Endothelial cell of umbilical vein (primary cell): ENCODE results near the gene NEUROD4.
"Not testable (repeated sequence)": the region's sequence is repeated elsewhere in the genome, so short reads cannot be mapped to it uniquely, and the experiment has no call there.

Experiments
- EZH2 ChIP-seq: IDR thresholded peaks from 2 replicates; pipeline ENCODE4 v1.6.1; 2012; ENCODE audit warnings: borderline replicate concordance, low read depth, mild to moderate bottlenecking, moderate library complexity, low read length, inconsistent platforms; ENCODE audit not compliant: severe bottlenecking
- FOS ChIP-seq: IDR thresholded peaks from 2 replicates; pipeline ENCODE4 v1.6.1; 2011; ENCODE audit warnings: mild to moderate bottlenecking, low read length, moderate library complexity, borderline replicate concordance; ENCODE audit not compliant: insufficient read depth
- GATA2 ChIP-seq: IDR thresholded peaks from 2 replicates; pipeline ENCODE4 v1.7.0; 2011; ENCODE audit warnings: low read depth, mild to moderate bottlenecking, moderate library complexity, mixed read lengths, low read length; ENCODE audit not compliant: insufficient read length, insufficient read depth
- POLR2A ChIP-seq: IDR thresholded peaks from 2 replicates; pipeline ENCODE4 v1.6.1; 2012; ENCODE audit warnings: low read depth, mild to moderate bottlenecking, control low read depth, low read length
- POLR2AphosphoS5 ChIP-seq: IDR thresholded peaks from 2 replicates; pipeline ENCODE4 v1.6.1; 2012; ENCODE audit warnings: low read depth, mild to moderate bottlenecking, control low read depth, low read length, moderate library complexity; ENCODE audit not compliant: insufficient read depth
- TF ChIP-seq, protein P1 (sequence below), 2 donors: IDR thresholded peaks; 1 replicate in 1 of 2; 2 replicates in 1 of 2; pipeline ENCODE4 v1.5.1; 2011; ENCODE audit warnings: low read length in 2 of 2, mild to moderate bottlenecking in 2 of 2, moderate library complexity in 2 of 2, control low read depth in 1 of 2, inconsistent platforms in 1 of 2, low read depth in 1 of 2; ENCODE audit not compliant: insufficient read depth in 1 of 2; ENCODE audit errors: extremely low read depth in 1 of 2
- TF ChIP-seq, protein P2 (sequence below): IDR thresholded peaks from 2 replicates; pipeline ENCODE4 v1.6.1; 2011; ENCODE audit not compliant: insufficient read depth, insufficient read length

DNA sequence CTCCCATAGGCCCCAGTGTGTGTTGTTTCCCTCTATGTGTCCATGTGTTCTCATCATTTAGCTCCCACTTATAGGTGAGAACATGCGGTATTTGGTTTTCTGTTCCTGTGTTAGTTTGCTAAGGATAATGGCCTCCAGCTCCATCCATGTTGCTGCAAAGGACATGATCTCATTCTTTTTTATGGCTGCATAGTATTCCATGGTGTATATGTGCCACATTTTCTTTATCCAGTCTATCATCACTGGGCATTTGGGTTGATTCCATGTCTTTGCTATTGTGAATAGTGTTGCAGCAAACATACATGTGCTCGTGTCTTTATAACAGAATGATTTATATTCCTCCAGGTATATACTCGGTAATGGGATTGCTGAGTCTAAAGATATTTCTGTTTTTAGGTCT is 33.0 kb upstream of the NEUROD4 start:
- TF ChIP-seq EZH2, FOS, POLR2A, POLR2AphosphoS5, GATA2: not testable (repeated sequence)
- TF ChIP-seq, protein P1, sequence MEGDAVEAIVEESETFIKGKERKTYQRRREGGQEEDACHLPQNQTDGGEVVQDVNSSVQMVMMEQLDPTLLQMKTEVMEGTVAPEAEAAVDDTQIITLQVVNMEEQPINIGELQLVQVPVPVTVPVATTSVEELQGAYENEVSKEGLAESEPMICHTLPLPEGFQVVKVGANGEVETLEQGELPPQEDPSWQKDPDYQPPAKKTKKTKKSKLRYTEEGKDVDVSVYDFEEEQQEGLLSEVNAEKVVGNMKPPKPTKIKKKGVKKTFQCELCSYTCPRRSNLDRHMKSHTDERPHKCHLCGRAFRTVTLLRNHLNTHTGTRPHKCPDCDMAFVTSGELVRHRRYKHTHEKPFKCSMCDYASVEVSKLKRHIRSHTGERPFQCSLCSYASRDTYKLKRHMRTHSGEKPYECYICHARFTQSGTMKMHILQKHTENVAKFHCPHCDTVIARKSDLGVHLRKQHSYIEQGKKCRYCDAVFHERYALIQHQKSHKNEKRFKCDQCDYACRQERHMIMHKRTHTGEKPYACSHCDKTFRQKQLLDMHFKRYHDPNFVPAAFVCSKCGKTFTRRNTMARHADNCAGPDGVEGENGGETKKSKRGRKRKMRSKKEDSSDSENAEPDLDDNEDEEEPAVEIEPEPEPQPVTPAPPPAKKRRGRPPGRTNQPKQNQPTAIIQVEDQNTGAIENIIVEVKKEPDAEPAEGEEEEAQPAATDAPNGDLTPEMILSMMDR (IDR thresholded peaks at IDR 0.05; ENCODE audit: extremely low read depth in 1 of 2, insufficient read depth in 1 of 2, low read depth in 1 of 2, low read length in 2 of 2) = not testable (repeated sequence)
- TF ChIP-seq, protein P2, sequence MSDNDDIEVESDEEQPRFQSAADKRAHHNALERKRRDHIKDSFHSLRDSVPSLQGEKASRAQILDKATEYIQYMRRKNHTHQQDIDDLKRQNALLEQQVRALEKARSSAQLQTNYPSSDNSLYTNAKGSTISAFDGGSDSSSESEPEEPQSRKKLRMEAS = not testable (repeated sequence)
